ENCODE data around the gene TEAD2.

DNA sequence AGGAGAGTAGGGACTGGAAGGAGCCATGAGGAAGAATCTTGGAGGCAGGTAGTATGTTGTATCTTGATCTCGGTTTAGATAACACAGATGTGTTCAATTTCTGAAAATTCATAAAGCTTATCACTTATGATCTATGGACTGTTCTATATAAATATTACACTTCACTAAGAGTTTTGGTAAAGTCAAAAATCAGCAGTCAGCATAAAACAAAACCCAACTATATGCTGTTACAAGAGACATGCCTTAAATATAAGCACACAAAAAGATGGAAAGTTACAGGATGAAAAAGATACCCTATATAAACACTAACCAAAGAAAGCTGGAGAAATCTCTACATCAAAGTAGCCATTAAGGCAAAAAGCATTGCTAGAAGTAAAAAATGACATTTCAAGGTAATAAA lies 21.4 kb upstream of the TEAD2 start:
- TF ChIP-seq POLR2A (IDR thresholded peaks at IDR 0.05; ENCODE audit: low read depth, low read length) (no peak), POLR2AphosphoS5 (IDR thresholded peaks at IDR 0.05; ENCODE audit: low read depth, low read length) (no peak), TAF1 (IDR thresholded peaks at IDR 0.05; ENCODE audit: low read depth, low read length) (no peak), POU2F2 (IDR thresholded peaks at IDR 0.05; ENCODE audit: low read depth, low read length) (no peak), SPI1 (IDR thresholded peaks at IDR 0.05; ENCODE audit: low read depth, low read length) (no peak), PAX5 (IDR thresholded peaks at IDR 0.05; ENCODE audit: insufficient read depth, low read length, severe bottlenecking) (no peak)

Measured in GM12891 (cell line).